ENCODE data around the gene ATP6V0A4. TPM values are rescaled to one million over a fixed set of nuclear protein-coding genes. Genes with fewer than 3 reads are reported as not detected.

ATP6V0A4 gene
- total RNA-seq, 1 experiment from 2014 or later: 9.1 TPM

- TF ChIP-seq CTCF (conservative IDR thresholded peaks at IDR 0.05): no peak
- TF ChIP-seq EZH2 (IDR thresholded peaks at IDR 0.05; ENCODE audit: low read depth): no peak
- intact Hi-C loops (cut with micrococcal nuclease; ENCODE audit: unreplicated experiment): no loop called here
Observed at GRCh38 chr7:138776166-138776833, 21.7 kb downstream of the ATP6V0A4 start.

GRCh38 chr7:138773817-138774216 lies 24.2 kb downstream of the ATP6V0A4 start:
- H3K36me3 ChIP-seq (ENCODE audit: low read depth): no peaks in the 10 kb centered on the region
- 0 out of 2 replicates have a peak overlapping the region, but pooled peaks have one; percentile 14 for H3K4me3 ChIP-seq
- intact Hi-C loops (cut with micrococcal nuclease; ENCODE audit: unreplicated experiment): no loop called here
- H3K9me2 ChIP-seq (ENCODE audit: insufficient read depth): no peaks in the 10 kb centered on the region
- DNase-seq: peak; percentile 77 to 78
- POLR2A ChIA-PET (ENCODE audit: unreplicated experiment): interaction anchor here (0.5 to 0.7 kb wide), 3 partner anchors 8 to 453 kb away, joined by 3 to 10 read pairs (median 4); no protein-coding TSS in a partner anchor
- no peaks in the 10 kb centered on the region for H3K27me3 ChIP-seq (ENCODE audit: insufficient read depth, low read depth)
- H3F3A ChIP-seq (ENCODE audit: insufficient read depth, low read depth): no peaks in the 10 kb centered on the region
- no TSS peak for BruUV-seq (replicated peaks)
- TF ChIP-seq CTCF (conservative IDR thresholded peaks at IDR 0.05) (no peak), EZH2 (IDR thresholded peaks at IDR 0.05; ENCODE audit: low read depth) (no peak)
- H3K9me3 ChIP-seq (ENCODE audit: insufficient read depth, low read depth): no peaks in the 10 kb centered on the region
- H3K27ac ChIP-seq: no peak overlapping the region
- CTCF ChIA-PET: no interaction called here
- H3K79me2 ChIP-seq (ENCODE audit: low read depth): no peaks in the 10 kb centered on the region
- 0 out of 2 replicates have a peak overlapping the region, but pooled peaks have one; percentile 48 for H2AFZ ChIP-seq
- peak overlapping the region; percentile 59 for H3K4me2 ChIP-seq
- H4K20me1 ChIP-seq (ENCODE audit: insufficient read depth): no peaks in the 10 kb centered on the region
- H3K4me1 ChIP-seq (replicated peaks; ENCODE audit: insufficient read depth): peaks cover 21% of the 10 kb centered on the region

More at GRCh38 chr7:138776166-138776833, 21.7 kb downstream of the ATP6V0A4 start:
- Histone ChIP-seq H3F3A (ENCODE audit: insufficient read depth, low read depth) (no peaks in the 10 kb centered on the region), H3K79me2 (ENCODE audit: low read depth) (no peaks in the 10 kb centered on the region), H3K9me2 (ENCODE audit: insufficient read depth) (no peaks in the 10 kb centered on the region), H3K27ac (no peak overlapping the region), H4K20me1 (ENCODE audit: insufficient read depth) (no peaks in the 10 kb centered on the region), H3K4me3 (no peak overlapping the region), H3K9me3 (ENCODE audit: insufficient read depth, low read depth) (no peaks in the 10 kb centered on the region), H3K4me2 (no peak overlapping the region), H3K27me3 (ENCODE audit: insufficient read depth, low read depth) (no peaks in the 10 kb centered on the region), H3K36me3 (ENCODE audit: low read depth) (no peaks in the 10 kb centered on the region), H3K4me1 (replicated peaks; ENCODE audit: insufficient read depth) (peaks cover 21% of the 10 kb centered on the region), H2AFZ (no peak overlapping the region)
- DNase-seq: peak in 1 of 2 experiments; percentile 28
- BruUV-seq (replicated peaks): no TSS peak
- POLR2A ChIA-PET (ENCODE audit: unreplicated experiment): interaction anchor here (0.5 to 0.7 kb wide), 3 partner anchors 174 to 474 kb away, joined by 3 to 4 read pairs (median 4); no protein-coding TSS in a partner anchor
- CTCF ChIA-PET: no interaction called here

GRCh38 chr7:138773176-138773575 lies 24.8 kb downstream of the ATP6V0A4 start:
- no peaks in the 10 kb centered on the region for H4K20me1 ChIP-seq (ENCODE audit: insufficient read depth)
- CTCF ChIA-PET: no interaction called here
- BruUV-seq (replicated peaks): no TSS peak

More at GRCh38 chr7:138773176-138773575, 24.8 kb downstream of the ATP6V0A4 start:
- no peaks in the 10 kb centered on the region for H3F3A ChIP-seq (ENCODE audit: insufficient read depth, low read depth)
- peak overlapping the region; percentile 59; the same call in 1 of the 2 replicates for H3K4me2 ChIP-seq
- no peaks in the 10 kb centered on the region for H3K27me3 ChIP-seq (ENCODE audit: insufficient read depth, low read depth)
- no peaks in the 10 kb centered on the region for H3K9me2 ChIP-seq (ENCODE audit: insufficient read depth)
- POLR2A ChIA-PET (ENCODE audit: unreplicated experiment): interaction anchor here (0.5 to 0.7 kb wide), 2 partner anchors 185 to 453 kb away, joined by 3 to 10 read pairs; no protein-coding TSS in a partner anchor
- peaks cover 21% of the 10 kb centered on the region for H3K4me1 ChIP-seq (replicated peaks; ENCODE audit: insufficient read depth)
- H3K36me3 ChIP-seq (ENCODE audit: low read depth): no peaks in the 10 kb centered on the region
- H3K79me2 ChIP-seq (ENCODE audit: low read depth): no peaks in the 10 kb centered on the region
- no peak overlapping the region for H3K27ac ChIP-seq
- no peak overlapping the region for H2AFZ ChIP-seq
- no peak overlapping the region for H3K4me3 ChIP-seq
- intact Hi-C loops (cut with micrococcal nuclease; ENCODE audit: unreplicated experiment): no loop called here
- no peak for TF ChIP-seq EZH2 (IDR thresholded peaks at IDR 0.05; ENCODE audit: low read depth)
- TF ChIP-seq CTCF (conservative IDR thresholded peaks at IDR 0.05): no peak
- DNase-seq: no peak
- no peaks in the 10 kb centered on the region for H3K9me3 ChIP-seq (ENCODE audit: insufficient read depth, low read depth)
